Gastroesophageal sphincter (tissue), 3 donors: ENCODE measurements around the gene ADAMTS17.
"Not testable (repeated sequence)": the region's sequence is repeated elsewhere in the genome, so short reads cannot be mapped to it uniquely, and the experiment has no call there.

Experiments
- CTCF ChIP-seq, 4 experiments: fragments of 200-600 bp in 2 of 4; fragments of 450-650 bp in 2 of 4; sonication (generic) in 1 of 4; IDR thresholded peaks; one replicate each; pipeline ENCODE4 v1.5.1; 2017 to 2019; ENCODE audit warnings: antibody characterized with exemption in 4 of 4, mild to moderate bottlenecking in 2 of 4, moderate library complexity in 2 of 4
- EP300 ChIP-seq: sonication (generic); formaldehyde crosslinking; IDR thresholded peaks from one replicate; pipeline ENCODE4 v1.6.1; 2017; ENCODE audit warnings: antibody characterized with exemption, mild to moderate bottlenecking
- POLR2A ChIP-seq, 2 donors: fragments of 450-650 bp; IDR thresholded peaks; one replicate each; pipeline ENCODE4 v1.6.1; 2017; ENCODE audit warnings: antibody characterized with exemption in 2 of 2, mild to moderate bottlenecking in 2 of 2, moderate library complexity in 1 of 2
- POLR2AphosphoS5 ChIP-seq: sonication (generic); formaldehyde crosslinking; IDR thresholded peaks from one replicate; pipeline ENCODE4 v1.6.1; 2017; ENCODE audit warnings: antibody characterized with exemption

DNA sequence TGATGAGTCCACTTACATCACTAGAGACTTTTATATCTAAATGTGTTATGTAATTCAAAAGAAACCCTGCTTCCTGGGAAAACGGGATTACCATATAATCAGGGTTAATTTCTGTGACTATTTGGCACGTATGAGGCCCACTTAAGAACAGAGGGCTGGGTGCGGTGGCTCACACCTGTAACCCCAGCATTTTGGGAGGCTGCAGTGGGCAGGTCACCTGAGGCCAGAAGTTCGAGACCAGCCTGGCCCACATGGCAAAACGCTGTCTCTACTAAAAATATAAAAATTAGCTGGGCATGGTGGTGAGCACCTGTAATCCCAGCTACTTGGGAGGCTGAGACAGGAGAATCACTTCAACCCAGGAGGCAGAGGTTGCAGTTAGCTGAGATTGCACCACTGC lies 361.9 kb downstream of the ADAMTS17 start:
- TF ChIP-seq POLR2A (IDR thresholded peaks at IDR 0.05); POLR2AphosphoS5; EP300; CTCF (IDR thresholded peaks at IDR 0.05): not testable (repeated sequence)
